DND-41 (cell line): ENCODE data around the gene KMT5C.

Experiments used
- ATAC-seq: fragments of 200-7000 bp; cut with Tn5 transposase; 3 replicates; pipeline ENCODE4 v1.9.1; 2021; ENCODE audit warnings: low read depth; ENCODE audit not compliant: insufficient read depth
- DNase-seq: peaks from one replicate; pipeline ENCODE4 v3.0.0-alpha.2; 2020
- H2AFZ ChIP-seq: 2 replicates; pipeline ENCODE4 v1.6.0; 2012; ENCODE audit warnings: low read depth, low read length
- H3K27ac ChIP-seq: 2 replicates; pipeline ENCODE4 v1.5.1; 2012; ENCODE audit warnings: low read length, inconsistent platforms
- H3K27me3 ChIP-seq: fragments of 200-600 bp; sonication (generic); 2 replicates; pipeline ENCODE4 v1.6.0; 2012; ENCODE audit warnings: low read length, mild to moderate bottlenecking, inconsistent platforms; ENCODE audit not compliant: insufficient read depth, poor library complexity
- H3K36me3 ChIP-seq: 2 replicates; pipeline ENCODE4 v1.5.1; 2012; ENCODE audit warnings: low read length, inconsistent platforms; ENCODE audit not compliant: insufficient read depth
- H3K4me1 ChIP-seq: 2 replicates; pipeline ENCODE4 v1.5.1; 2012; ENCODE audit warnings: mild to moderate bottlenecking, low read length; ENCODE audit not compliant: insufficient read depth
- H3K4me2 ChIP-seq: 2 replicates; pipeline ENCODE4 v1.6.0; 2012; ENCODE audit warnings: mild to moderate bottlenecking, moderate library complexity, low read length, inconsistent platforms; ENCODE audit not compliant: insufficient read depth
- H3K4me3 ChIP-seq, 2 experiments: fragments of 200-600 bp in 1 of 2; shearing (Covaris generic) in 1 of 2; 2 replicates each; pipeline ENCODE4 v1.5.1; 2012 to 2016; ENCODE audit warnings: inconsistent platforms in 2 of 2, low read length in 2 of 2, mild to moderate bottlenecking in 2 of 2, low read depth in 1 of 2, moderate library complexity in 1 of 2
- H3K79me2 ChIP-seq: 2 replicates; pipeline ENCODE4 v1.6.0; 2012; ENCODE audit warnings: low read length, inconsistent platforms; ENCODE audit not compliant: insufficient read depth
- H3K9ac ChIP-seq: 2 replicates; pipeline ENCODE4 v1.6.0; 2012; ENCODE audit warnings: low read depth, mild to moderate bottlenecking, inconsistent platforms, low read length, moderate library complexity
- H3K9me3 ChIP-seq: 2 replicates; pipeline ENCODE4 v1.5.1; 2012; ENCODE audit warnings: low read length, moderate library complexity, mild to moderate bottlenecking, inconsistent platforms; ENCODE audit not compliant: insufficient read depth, severe bottlenecking
- H4K20me1 ChIP-seq: 2 replicates; pipeline ENCODE4 v1.6.0; 2012; ENCODE audit warnings: low read length; ENCODE audit not compliant: insufficient read depth
- EZH2 ChIP-seq: IDR thresholded peaks from 3 replicates; pipeline ENCODE4 v1.6.1; 2012; ENCODE audit warnings: borderline replicate concordance, low read depth, mild to moderate bottlenecking, moderate library complexity, low read length, inconsistent platforms; ENCODE audit not compliant: severe bottlenecking
- TF ChIP-seq, protein P1 (sequence below): IDR thresholded peaks from 2 replicates; pipeline ENCODE4 v1.5.1; 2012; ENCODE audit warnings: borderline replicate concordance, low read length, moderate library complexity, mild to moderate bottlenecking; ENCODE audit not compliant: poor library complexity, severe bottlenecking; ENCODE audit errors: extremely low read depth

KMT5C gene

DNA sequence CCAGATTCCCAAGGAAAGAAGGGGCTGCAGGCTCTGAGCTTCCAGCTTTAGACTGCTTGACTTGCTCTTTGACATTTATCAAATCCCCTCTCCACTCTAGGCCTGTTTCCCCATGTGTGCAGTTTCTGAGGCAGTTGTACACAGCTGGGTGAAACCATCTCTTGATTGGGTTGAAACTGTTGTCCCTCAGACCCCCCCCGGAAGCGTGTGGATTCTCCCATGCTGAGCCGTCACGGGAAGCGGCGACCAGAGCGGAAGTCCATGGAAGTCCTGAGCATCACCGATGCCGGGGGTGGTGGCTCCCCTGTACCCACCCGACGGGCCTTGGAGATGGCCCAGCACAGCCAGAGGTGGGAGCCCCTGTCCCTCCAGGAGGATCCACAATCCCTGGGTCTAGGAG is 36.2 kb upstream of the KMT5C start:
- Histone ChIP-seq H4K20me1 (no peaks in the 10 kb centered on the region), H3K9me3 (no peaks in the 10 kb centered on the region), H3K36me3 (peaks cover 29% of the 10 kb centered on the region), H3K27me3 (no peaks in the 10 kb centered on the region), H3K4me1 (peaks cover 26% of the 10 kb centered on the region), H3K4me3 (no peak overlapping the region), H3K9ac (no peak overlapping the region), H2AFZ (no peak overlapping the region), H3K79me2 (peaks cover 14% of the 10 kb centered on the region), H3K4me2 (no peak overlapping the region), H3K27ac (no peak overlapping the region)
- TF ChIP-seq, protein P1, sequence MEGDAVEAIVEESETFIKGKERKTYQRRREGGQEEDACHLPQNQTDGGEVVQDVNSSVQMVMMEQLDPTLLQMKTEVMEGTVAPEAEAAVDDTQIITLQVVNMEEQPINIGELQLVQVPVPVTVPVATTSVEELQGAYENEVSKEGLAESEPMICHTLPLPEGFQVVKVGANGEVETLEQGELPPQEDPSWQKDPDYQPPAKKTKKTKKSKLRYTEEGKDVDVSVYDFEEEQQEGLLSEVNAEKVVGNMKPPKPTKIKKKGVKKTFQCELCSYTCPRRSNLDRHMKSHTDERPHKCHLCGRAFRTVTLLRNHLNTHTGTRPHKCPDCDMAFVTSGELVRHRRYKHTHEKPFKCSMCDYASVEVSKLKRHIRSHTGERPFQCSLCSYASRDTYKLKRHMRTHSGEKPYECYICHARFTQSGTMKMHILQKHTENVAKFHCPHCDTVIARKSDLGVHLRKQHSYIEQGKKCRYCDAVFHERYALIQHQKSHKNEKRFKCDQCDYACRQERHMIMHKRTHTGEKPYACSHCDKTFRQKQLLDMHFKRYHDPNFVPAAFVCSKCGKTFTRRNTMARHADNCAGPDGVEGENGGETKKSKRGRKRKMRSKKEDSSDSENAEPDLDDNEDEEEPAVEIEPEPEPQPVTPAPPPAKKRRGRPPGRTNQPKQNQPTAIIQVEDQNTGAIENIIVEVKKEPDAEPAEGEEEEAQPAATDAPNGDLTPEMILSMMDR, result no peak
- TF ChIP-seq EZH2, result no peak
- ATAC-seq, result no peak
- DNase-seq, result no peak

DNA sequence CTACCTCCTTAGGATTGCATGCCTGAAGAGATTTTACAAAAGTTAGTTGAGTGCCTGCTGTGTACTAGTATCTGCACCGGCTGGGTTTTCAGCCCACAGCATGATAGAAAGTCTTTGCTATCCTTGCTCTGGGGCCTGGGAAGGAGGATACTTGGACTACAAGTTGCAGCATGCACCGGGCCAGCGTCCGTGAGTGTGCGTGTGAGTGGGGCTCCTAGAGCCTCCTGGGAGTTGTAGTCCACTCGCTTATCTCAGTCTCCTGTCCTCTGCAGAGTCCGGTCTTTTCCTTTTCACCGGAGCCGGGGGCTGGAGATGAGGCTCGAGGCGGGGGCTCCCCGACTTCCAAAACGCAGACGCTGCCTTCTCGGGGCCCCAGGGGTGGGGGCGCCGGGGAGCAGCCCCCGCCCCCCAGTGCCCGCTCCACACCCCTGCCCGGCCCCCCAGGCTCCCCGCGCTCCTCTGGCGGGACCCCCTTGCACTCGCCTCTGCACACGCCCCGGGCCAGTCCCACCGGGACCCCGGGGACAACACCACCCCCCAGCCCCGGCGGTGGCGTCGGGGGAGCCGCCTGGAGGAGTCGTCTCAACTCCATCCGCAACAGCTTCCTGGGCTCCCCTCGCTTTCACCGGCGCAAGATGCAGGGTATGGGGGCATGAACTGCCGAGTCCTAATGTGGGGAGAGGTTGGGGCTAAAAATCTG is 35.2 kb upstream of the KMT5C start:
- H4K20me1 ChIP-seq, result no peaks in the 10 kb centered on the region
- H3K36me3 ChIP-seq, result peaks cover 35% of the 10 kb centered on the region
- ATAC-seq (peak; percentile 45; the same call in 1 of the 3 replicates), DNase-seq (peak; percentile 56)
- H3K27me3 ChIP-seq, result no peaks in the 10 kb centered on the region
- TF ChIP-seq, protein P1, result no peak
- TF ChIP-seq EZH2, result no peak
- H3K27ac ChIP-seq, result no peak overlapping the region
- H3K9me3 ChIP-seq, result no peaks in the 10 kb centered on the region
- no peak overlapping the region for H3K4me2 ChIP-seq
- H3K9ac ChIP-seq, result no peak overlapping the region
- H2AFZ ChIP-seq, result no peak overlapping the region
- H3K4me1 ChIP-seq, result peaks cover 26% of the 10 kb centered on the region
- H3K79me2 ChIP-seq, result peaks cover 14% of the 10 kb centered on the region
- no peak overlapping the region for H3K4me3 ChIP-seq

DNA sequence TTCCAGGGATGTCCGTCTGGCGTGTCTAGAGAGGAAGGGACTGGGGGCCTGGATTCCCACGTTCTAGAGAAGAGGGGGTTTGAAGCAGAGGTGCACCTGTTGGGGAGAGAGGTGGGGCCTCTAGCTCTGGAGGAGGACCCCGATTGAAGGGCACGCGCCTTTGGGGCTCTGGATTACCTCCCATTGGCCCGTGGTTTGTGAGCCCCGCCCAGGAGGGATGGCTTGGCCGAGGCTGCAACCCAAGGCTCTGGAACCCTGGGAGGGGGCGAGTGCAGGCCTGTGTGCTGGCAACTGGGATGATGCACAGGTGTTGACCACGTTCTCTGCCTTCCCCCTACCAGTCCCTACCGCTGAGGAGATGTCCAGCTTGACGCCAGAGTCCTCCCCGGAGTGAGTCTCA is 34.7 kb upstream of the KMT5C start:
- Histone ChIP-seq H3K27ac (no peak overlapping the region), H3K4me2 (no peak overlapping the region), H3K27me3 (no peaks in the 10 kb centered on the region)

More for the DNA sequence above, 34.7 kb upstream of the KMT5C start:
- DNase-seq, result no peak
- H4K20me1 ChIP-seq, result no peaks in the 10 kb centered on the region
- peaks cover 14% of the 10 kb centered on the region for H3K79me2 ChIP-seq
- no peak overlapping the region for H3K9ac ChIP-seq
- no peak overlapping the region for H2AFZ ChIP-seq
- peaks cover 37% of the 10 kb centered on the region for H3K36me3 ChIP-seq
- peaks cover 26% of the 10 kb centered on the region for H3K4me1 ChIP-seq
- H3K9me3 ChIP-seq, result no peaks in the 10 kb centered on the region
- no peak for TF ChIP-seq EZH2
- TF ChIP-seq, protein P1, result no peak
- no peak overlapping the region for H3K4me3 ChIP-seq
- no peak for ATAC-seq
